ENCODE data around the gene ANKRD11. TPM values are rescaled to one million over a fixed set of nuclear protein-coding genes. Genes with fewer than 3 reads are reported as not detected.

Gene ANKRD11
- polyA plus RNA-seq, 1 donor (not counting 4 experiments of a cell fraction or from before 2014, with no cell fraction given): 30.1 TPM

DNA sequence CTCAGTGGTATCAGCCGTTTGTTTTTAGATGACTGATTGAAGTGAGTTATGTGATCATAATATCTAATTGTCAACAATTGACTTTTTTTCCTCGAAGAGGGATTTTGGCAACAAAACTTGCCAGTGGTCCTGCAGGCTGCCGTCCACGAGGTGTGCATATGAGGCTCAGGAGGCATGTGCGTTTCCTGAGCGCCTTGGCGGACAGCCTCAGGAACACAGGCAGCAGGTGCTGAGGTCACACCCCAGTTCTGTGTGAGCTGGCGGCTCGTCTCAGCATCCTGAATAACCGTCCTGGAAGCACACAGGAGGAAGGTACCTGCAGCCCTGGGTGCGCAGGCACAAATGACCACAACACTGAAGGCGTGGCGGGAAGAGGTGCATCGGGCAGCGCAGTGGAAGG is 29.5 kb upstream of the ANKRD11 start:
- dilution Hi-C loops (cut with MboI; ENCODE audit: extremely low pct_ligation_motif_present, low sequenced_read_pairs): no loop called here
- TF ChIP-seq, protein P1, sequence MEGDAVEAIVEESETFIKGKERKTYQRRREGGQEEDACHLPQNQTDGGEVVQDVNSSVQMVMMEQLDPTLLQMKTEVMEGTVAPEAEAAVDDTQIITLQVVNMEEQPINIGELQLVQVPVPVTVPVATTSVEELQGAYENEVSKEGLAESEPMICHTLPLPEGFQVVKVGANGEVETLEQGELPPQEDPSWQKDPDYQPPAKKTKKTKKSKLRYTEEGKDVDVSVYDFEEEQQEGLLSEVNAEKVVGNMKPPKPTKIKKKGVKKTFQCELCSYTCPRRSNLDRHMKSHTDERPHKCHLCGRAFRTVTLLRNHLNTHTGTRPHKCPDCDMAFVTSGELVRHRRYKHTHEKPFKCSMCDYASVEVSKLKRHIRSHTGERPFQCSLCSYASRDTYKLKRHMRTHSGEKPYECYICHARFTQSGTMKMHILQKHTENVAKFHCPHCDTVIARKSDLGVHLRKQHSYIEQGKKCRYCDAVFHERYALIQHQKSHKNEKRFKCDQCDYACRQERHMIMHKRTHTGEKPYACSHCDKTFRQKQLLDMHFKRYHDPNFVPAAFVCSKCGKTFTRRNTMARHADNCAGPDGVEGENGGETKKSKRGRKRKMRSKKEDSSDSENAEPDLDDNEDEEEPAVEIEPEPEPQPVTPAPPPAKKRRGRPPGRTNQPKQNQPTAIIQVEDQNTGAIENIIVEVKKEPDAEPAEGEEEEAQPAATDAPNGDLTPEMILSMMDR (optimal IDR thresholded peaks at IDR 0.05 in 1 of 3, IDR thresholded peaks at IDR 0.05 in 1 of 3, conservative IDR thresholded peaks at IDR 0.05 in 1 of 3; ENCODE audit: extremely low read depth in 1 of 3, insufficient read depth in 2 of 3, low read length in 3 of 3): no peak
- no peak for TF ChIP-seq EZH2 (IDR thresholded peaks at IDR 0.05; ENCODE audit: low read length)
- no peaks in the 10 kb centered on the region for H3K4me1 ChIP-seq (ENCODE audit: control insufficient read depth, extremely low read depth, insufficient read depth, low read length)
- H3K79me2 ChIP-seq (ENCODE audit: control insufficient read depth, insufficient read depth, low read length): peaks cover 69% of the 10 kb centered on the region
- no peak overlapping the region for H3K4me3 ChIP-seq (ENCODE audit: control insufficient read depth in 2 of 3, extremely low read depth in 1 of 3, insufficient read depth in 2 of 3, low read depth in 1 of 3, low read length in 3 of 3)
- DNase-seq (ENCODE audit: low read depth, low spot score) (no peak), FAIRE-seq (no peak)
- no peaks in the 10 kb centered on the region for H3K9me3 ChIP-seq (ENCODE audit: control insufficient read depth, low read depth, low read length)
- H3K4me2 ChIP-seq (ENCODE audit: control insufficient read depth, extremely low read depth, insufficient read depth, low read depth, low read length): no peak overlapping the region
- H3K27me3 ChIP-seq (ENCODE audit: control insufficient read depth, extremely low read depth, insufficient read depth, low read length): no peaks in the 10 kb centered on the region
- no peaks in the 10 kb centered on the region for H3K9me1 ChIP-seq (ENCODE audit: control insufficient read depth, extremely low read depth, insufficient read depth, low read length)
- H4K20me1 ChIP-seq (ENCODE audit: control insufficient read depth, extremely low read depth, insufficient read depth, low read length): peaks cover 8% of the 10 kb centered on the region
- H2AFZ ChIP-seq (ENCODE audit: control insufficient read depth, low read length): no peak overlapping the region
- peaks cover 32 to 48% of the 10 kb centered on the region in 2 experiments for H3K36me3 ChIP-seq (ENCODE audit: control insufficient read depth in 2 of 2, extremely low read depth in 1 of 2, insufficient read depth in 2 of 2, low read length in 2 of 2)
- no peak overlapping the region for H3K9ac ChIP-seq (ENCODE audit: control insufficient read depth, extremely low read depth, insufficient read depth, low read length)
- no peak overlapping the region for H3K27ac ChIP-seq (ENCODE audit: control insufficient read depth, insufficient read depth, low read length)

GRCh38 chr16:89517128-89517527 is 26.8 kb upstream of the ANKRD11 start:
- Histone ChIP-seq H3K9ac (ENCODE audit: control insufficient read depth, extremely low read depth, insufficient read depth, low read length) (no peak overlapping the region), H3K9me3 (ENCODE audit: control insufficient read depth, low read depth, low read length) (no peaks in the 10 kb centered on the region), H3K36me3 (ENCODE audit: control insufficient read depth in 2 of 2, extremely low read depth in 1 of 2, insufficient read depth in 2 of 2, low read length in 2 of 2) (peaks cover 32 to 42% of the 10 kb centered on the region in 2 experiments), H3K79me2 (ENCODE audit: control insufficient read depth, insufficient read depth, low read length) (peaks cover 65% of the 10 kb centered on the region), H2AFZ (ENCODE audit: control insufficient read depth, low read length) (no peak overlapping the region), H3K4me1 (ENCODE audit: control insufficient read depth, extremely low read depth, insufficient read depth, low read length) (no peaks in the 10 kb centered on the region), H3K4me2 (ENCODE audit: control insufficient read depth, extremely low read depth, insufficient read depth, low read depth, low read length) (no peak overlapping the region), H3K27ac (ENCODE audit: control insufficient read depth, insufficient read depth, low read length) (no peak overlapping the region), H4K20me1 (ENCODE audit: control insufficient read depth, extremely low read depth, insufficient read depth, low read length) (peaks cover 8% of the 10 kb centered on the region), H3K4me3 (ENCODE audit: control insufficient read depth in 2 of 3, extremely low read depth in 1 of 3, insufficient read depth in 2 of 3, low read depth in 1 of 3, low read length in 3 of 3) (no peak overlapping the region), H3K9me1 (ENCODE audit: control insufficient read depth, extremely low read depth, insufficient read depth, low read length) (no peaks in the 10 kb centered on the region), H3K27me3 (ENCODE audit: control insufficient read depth, extremely low read depth, insufficient read depth, low read length) (no peaks in the 10 kb centered on the region)
- DNase-seq (ENCODE audit: low read depth, low spot score) (no peak), FAIRE-seq (no peak)
- dilution Hi-C loops (cut with MboI; ENCODE audit: extremely low pct_ligation_motif_present, low sequenced_read_pairs): no loop called here
- TF ChIP-seq, protein P1 (optimal IDR thresholded peaks at IDR 0.05 in 1 of 3, IDR thresholded peaks at IDR 0.05 in 1 of 3, conservative IDR thresholded peaks at IDR 0.05 in 1 of 3; ENCODE audit: extremely low read depth in 1 of 3, insufficient read depth in 2 of 3, low read length in 3 of 3): no peak
- no peak for TF ChIP-seq EZH2 (IDR thresholded peaks at IDR 0.05; ENCODE audit: low read length)
